HUES6 (cell line): ENCODE measurements around the gene SRP9.
"Not testable (repeated sequence)": the region's sequence is repeated elsewhere in the genome, so short reads cannot be mapped to it uniquely, and the experiment has no call there.

Experiments
- H3K27ac ChIP-seq: 2 replicates; pipeline ENCODE4 v1.7.0; 2013; ENCODE audit warnings: low read depth, mild to moderate bottlenecking, low read length, inconsistent platforms
- H3K27me3 ChIP-seq: 2 replicates; pipeline ENCODE4 v1.6.1; 2013; ENCODE audit warnings: low read length; ENCODE audit not compliant: control insufficient read depth, insufficient read depth
- H3K36me3 ChIP-seq: 2 replicates; pipeline ENCODE4 v1.6.1; 2013; ENCODE audit warnings: low read length; ENCODE audit not compliant: control insufficient read depth, insufficient read depth
- H3K4me1 ChIP-seq: 2 replicates; pipeline ENCODE4 v1.6.1; 2013; ENCODE audit warnings: low read length; ENCODE audit not compliant: control insufficient read depth, insufficient read depth
- H3K4me3 ChIP-seq: 2 replicates; pipeline ENCODE4 v1.5.1; 2013; ENCODE audit warnings: low read depth, low read length
- H3K9ac ChIP-seq: one replicate; pipeline ENCODE4 v1.6.1; 2013; ENCODE audit warnings: mild to moderate bottlenecking, low read length
- H3K9me3 ChIP-seq: 2 replicates; pipeline ENCODE4 v1.6.1; 2013; ENCODE audit warnings: low read depth, low read length; ENCODE audit not compliant: control insufficient read depth, insufficient read depth

SRP9 gene

DNA sequence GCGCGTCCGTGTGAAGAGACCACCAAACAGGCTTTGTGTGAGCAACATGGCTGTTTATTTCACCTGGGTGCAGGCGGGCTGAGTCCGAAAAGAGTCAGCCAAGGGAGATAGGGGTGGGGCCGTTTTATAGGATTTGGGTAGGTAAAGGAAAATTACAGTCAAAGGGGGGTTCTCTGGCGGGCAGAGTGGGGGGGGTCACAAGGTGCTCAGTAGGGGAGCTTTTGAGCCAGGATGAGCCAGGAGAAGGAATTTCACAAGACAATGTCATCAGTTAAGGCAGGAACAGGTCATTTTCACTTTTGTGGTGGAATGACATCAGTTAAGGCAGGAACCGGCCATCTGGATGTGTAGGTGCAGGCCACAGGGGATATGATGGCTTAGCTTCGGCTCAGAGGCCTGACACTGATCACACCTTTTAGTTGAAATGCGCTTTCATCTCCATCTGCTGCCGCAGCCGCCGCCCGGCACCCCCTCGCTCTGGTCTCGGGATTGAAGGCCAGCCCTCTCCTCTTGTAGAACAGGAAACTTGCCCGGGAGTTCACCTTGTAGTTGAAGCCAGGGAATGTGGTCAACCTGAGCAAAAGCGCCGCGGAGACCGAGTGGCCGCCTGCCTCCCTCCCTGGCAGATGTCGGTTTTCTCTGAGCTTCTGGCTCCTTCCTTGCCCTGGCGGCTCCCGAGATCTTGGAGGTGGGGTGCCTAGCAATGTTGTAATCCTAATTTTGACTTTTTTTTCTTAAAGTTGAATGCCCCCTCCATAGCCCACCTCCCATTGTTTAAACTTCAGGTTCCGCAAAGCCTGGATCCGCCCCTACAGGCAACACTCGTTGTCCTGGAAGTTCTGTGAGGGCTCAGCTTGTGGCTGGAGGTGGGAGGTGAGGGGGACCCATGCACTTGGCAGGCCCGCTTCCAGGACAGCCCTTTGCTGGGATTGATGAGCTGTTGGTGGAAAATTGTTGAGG lies 33.2 kb downstream of the SRP9 start:
- H3K36me3 ChIP-seq, H3K27me3 ChIP-seq, H3K9me3 ChIP-seq: not testable (repeated sequence)
- Histone ChIP-seq H3K4me1 (peaks cover 34% of the 10 kb centered on the region), H3K4me3 (peak overlapping the region; percentile 75), H3K27ac (peak overlapping the region; percentile 60; the same call in 1 of the 2 replicates), H3K9ac (peak overlapping the region; percentile 86)

DNA sequence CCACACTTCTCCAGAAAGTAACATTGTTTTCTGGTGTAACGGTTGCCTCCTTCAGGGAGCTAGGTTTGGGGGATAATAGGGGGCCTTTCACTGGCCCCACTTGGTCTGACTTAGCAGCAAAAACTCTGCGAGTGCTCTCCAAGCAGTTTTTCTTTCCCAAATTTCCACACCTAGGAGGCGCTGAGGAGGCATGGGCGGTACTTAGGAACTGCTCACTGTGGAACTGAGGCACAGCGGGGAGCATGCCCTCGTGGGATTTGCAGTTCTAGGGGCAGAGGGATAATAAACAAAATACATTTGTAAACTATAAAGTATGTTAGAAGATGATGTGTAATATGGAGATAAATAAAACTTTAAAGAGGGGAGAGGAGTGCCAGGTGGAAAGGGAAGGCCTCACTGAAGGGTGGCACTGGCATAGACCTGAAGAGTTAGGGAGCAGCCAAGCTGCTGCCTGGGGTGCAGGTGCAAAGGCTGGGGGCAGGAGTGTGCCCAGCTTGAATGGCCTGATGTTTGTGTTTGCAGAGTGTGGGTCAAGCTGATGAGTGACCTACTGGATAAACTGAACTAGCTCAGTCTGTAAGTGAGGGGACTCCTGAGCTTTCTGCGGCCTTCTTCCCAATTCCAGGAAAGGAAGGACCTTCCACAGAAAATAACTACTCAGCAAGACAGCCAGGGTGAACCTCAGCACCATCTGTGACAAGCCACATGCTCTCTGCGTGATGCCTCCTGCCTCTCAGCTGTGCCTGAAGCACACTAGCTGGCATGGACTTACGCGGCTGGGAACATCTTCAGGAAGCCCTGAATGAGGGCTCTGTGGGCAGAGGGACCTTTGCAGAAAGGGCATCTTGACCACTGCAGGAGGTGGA lies 34.2 kb downstream of the SRP9 start:
- Histone ChIP-seq H3K27ac (peak overlapping the region; percentile 60; the same call in 1 of the 2 replicates), H3K4me3 (peak overlapping the region; percentile 75), H3K9ac (peak overlapping the region; percentile 82)

DNA sequence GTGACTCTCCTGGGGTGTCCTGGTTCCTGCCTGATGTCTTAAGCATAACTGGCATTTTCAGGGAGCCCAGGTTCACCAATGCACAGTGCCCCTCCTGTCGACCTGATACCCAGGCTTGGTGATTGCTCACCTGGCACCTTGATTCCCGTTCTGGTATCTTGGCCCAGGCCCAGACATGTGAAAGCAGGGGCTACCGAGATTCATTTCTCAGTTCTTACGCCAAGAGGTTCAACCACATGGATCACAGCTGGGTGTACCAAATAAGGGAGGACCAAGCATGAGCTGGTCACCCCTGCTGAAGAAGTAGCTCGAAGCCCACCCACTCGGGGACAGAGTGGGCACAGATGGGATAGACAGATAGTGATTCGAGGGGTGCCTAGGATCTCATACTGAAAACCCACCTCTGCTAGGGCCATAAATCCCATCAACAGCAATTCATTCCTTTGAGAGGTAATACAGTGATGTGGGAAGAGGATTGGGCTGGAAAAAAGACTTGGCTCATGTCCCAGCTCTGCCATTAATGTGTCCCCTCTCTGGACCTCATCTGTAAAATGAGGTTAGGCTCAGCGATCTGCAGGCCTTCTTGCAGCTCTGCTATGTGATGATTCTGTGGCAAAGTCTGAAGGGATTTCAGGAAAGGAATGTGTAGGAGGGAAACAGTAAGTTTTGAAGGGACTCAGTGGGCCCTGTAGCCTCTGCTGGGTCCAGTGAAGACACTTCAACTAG lies 35.0 kb downstream of the SRP9 start:
- H3K4me3 ChIP-seq: no peak overlapping the region
- H3K27ac ChIP-seq: no peak overlapping the region

More for the DNA sequence above, 34.2 kb downstream of the SRP9 start:
- H3K9me3 ChIP-seq: no peaks in the 10 kb centered on the region
- H3K27me3 ChIP-seq: no peaks in the 10 kb centered on the region
- H3K4me1 ChIP-seq: peaks cover 40% of the 10 kb centered on the region
- H3K36me3 ChIP-seq: peaks cover 7% of the 10 kb centered on the region; the same call in 1 of the 2 replicates

DNA sequence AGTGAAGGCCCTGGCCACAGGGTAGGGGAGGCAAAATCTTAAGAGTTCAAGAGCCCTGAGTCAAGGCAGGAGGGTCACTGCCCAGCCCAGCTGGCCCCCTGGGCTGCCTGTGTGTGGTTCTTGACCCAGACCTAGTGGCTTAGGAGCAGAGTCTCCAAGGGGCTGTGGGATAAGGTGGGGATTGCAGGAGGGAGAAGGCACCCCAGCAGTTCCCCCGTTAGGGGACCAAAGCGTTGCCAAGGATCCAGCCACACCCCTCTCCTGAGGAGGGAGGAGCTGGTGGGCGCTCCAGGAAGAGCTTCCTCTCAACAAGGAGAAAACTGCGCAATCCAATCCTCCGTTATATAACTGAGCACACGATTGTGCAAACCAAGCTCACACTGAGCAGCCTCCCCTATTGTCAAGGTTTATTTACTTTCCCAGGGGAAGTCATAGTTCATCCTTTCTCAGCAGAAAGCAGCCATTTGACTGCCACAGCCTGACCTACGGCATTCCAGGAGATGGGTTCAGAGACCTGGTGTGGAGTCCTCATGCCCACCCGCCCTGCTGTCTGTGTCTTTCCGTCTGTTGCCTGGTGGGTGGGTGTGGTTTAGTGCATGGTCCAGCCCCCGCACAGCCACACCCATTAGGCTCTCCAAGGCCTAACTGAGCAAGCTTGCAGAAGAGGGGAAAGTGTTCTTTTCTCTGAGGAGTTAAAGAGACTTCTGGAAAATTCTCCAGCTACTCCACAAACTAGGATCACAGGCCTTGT lies 35.8 kb downstream of the SRP9 start:
- Histone ChIP-seq H3K4me3 (no peak overlapping the region), H3K9me3 (no peaks in the 10 kb centered on the region), H3K9ac (peak overlapping the region; percentile 16), H3K27me3 (no peaks in the 10 kb centered on the region), H3K4me1 (peaks cover 56% of the 10 kb centered on the region), H3K27ac (no peak overlapping the region), H3K36me3 (peaks cover 7% of the 10 kb centered on the region; the same call in 1 of the 2 replicates)

More for the DNA sequence above, 35.0 kb downstream of the SRP9 start:
- Histone ChIP-seq H3K4me1 (peaks cover 48% of the 10 kb centered on the region), H3K36me3 (peaks cover 7% of the 10 kb centered on the region; the same call in 1 of the 2 replicates), H3K9me3 (no peaks in the 10 kb centered on the region), H3K27me3 (no peaks in the 10 kb centered on the region), H3K9ac (peak overlapping the region; percentile 16)

DNA sequence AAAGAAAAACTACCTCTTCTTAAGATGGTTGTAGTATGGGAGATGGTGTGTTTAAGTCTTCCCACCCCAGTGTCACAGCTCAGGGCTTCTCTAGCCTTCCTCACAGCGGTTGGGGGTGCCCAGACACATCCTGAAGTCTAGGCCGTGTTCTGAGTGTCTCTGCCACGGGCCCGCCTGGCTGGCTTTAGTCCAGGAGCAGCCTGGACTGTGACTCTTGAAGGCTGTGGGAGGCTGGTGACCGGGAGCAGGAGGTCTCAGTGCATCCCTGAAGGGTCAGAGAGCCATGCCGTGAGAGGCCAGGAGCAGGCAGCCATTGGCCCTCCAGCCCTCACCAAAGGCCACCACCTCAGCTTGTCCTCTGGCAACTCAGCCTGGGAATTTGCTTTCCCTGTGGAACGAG lies 36.8 kb downstream of the SRP9 start:
- Histone ChIP-seq H3K27me3 (no peaks in the 10 kb centered on the region), H3K9me3 (no peaks in the 10 kb centered on the region), H3K4me1 (peaks cover 58% of the 10 kb centered on the region), H3K36me3 (peaks cover 7% of the 10 kb centered on the region; the same call in 1 of the 2 replicates), H3K9ac (no peak overlapping the region), H3K4me3 (no peak overlapping the region), H3K27ac (no peak overlapping the region)

DNA sequence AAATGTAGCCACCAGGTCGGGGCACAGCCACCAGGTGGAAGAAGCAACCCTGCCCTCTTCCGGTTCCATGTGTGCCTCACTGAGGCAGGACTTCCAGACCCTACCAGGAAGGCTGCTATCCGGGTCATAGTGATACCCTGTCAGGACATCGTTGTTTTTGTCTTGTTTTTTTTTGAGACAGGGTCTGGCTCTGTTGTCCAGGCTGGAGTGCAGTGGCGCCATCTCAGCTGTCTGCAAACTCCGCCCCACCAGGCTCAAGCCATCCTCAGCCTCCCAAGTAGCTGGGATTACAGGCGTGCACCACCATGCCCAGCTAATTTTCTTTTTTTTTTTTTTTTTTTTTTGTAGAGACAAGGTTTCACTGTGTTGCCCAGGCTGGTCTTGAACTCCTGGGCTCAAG lies 37.5 kb downstream of the SRP9 start:
- peaks cover 55% of the 10 kb centered on the region for H3K4me1 ChIP-seq
- not testable (repeated sequence) for H3K9me3 ChIP-seq, H3K27ac ChIP-seq, H3K36me3 ChIP-seq, H3K9ac ChIP-seq, H3K4me3 ChIP-seq, H3K27me3 ChIP-seq

DNA sequence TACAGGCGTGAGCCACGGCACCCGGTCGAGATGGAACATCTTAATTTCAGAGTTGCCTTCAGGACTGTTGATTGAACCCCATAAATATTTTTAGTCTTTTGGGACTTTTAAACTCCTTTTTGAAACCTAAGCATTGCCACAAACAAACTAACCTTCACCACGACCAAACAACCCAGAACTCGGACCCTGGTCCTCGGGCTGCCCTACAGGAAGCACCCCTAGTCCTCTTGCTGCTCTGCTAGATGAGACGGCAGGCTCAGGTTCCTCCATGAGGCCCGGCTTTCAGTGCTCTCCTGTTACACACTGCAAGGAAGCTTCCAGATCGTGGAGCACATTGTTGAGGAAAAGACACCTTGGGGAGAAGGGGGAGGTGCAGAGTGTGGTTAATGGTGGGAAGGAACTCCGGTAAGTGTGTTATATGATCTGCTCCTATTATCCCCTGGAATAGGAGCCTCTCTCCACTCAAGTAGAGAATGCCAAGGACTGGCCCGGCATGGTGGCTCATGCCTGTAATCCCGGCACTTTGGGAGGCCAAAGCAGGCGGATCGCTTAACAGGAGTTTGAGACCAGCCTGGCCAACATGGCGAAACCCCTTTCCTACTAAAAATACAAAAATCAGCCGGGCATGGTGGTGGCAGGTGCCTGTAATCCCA lies 38.0 kb downstream of the SRP9 start:
- Histone ChIP-seq H3K36me3 (peaks cover 7% of the 10 kb centered on the region; the same call in 1 of the 2 replicates), H3K4me3 (no peak overlapping the region), H3K9ac (no peak overlapping the region), H3K27me3 (no peaks in the 10 kb centered on the region), H3K4me1 (peaks cover 55% of the 10 kb centered on the region), H3K27ac (no peak overlapping the region), H3K9me3 (no peaks in the 10 kb centered on the region)

DNA sequence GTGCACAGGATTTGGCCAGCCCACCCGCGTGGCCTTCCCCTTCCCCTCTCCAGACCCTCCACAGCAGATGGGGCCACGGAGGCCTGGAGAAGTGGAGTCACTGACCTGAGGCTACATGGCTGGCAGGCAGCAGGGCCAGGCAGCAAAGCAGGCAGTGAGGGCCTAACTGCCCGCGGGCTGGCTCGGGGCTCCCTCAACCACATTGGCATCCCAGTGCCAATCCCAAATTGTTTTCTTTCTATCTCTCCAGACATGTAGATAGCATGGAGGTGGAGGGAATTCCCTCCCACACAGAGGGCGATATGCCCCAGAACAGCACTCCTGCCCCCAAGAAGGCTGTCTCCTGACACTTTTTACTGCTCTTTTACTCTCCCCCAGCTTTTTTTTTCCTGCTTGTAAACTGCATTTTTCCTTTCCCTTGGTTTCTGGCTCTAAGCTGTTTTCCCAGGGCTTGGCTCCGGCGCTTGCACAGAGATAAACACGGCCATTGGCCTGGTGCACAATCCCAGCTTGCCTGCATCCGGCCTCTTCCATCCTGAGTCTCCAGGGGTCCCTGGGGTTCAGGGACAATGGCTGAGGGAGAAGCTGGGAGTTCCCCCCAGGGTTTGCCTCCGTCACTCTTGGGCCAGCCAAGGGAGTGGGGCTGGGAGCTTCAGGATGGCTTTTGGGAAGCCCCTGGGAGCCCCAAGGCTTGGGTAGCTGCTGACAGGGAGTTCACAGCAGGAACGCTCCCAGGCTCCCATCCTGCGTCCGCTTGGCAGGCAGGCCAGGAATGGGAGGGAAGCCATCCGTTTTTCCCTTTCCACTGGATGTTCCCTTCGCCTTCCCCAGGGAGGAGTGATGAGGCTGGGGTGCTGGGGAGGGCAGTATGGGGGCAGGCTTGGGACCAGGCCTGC lies 39.3 kb downstream of the SRP9 start:
- Histone ChIP-seq H3K36me3 (peaks cover 7% of the 10 kb centered on the region; the same call in 1 of the 2 replicates), H3K27ac (peak overlapping the region; percentile 69), H3K9me3 (no peaks in the 10 kb centered on the region), H3K4me1 (peaks cover 44% of the 10 kb centered on the region), H3K27me3 (no peaks in the 10 kb centered on the region), H3K4me3 (no peak overlapping the region), H3K9ac (peak overlapping the region; percentile 63)

DNA sequence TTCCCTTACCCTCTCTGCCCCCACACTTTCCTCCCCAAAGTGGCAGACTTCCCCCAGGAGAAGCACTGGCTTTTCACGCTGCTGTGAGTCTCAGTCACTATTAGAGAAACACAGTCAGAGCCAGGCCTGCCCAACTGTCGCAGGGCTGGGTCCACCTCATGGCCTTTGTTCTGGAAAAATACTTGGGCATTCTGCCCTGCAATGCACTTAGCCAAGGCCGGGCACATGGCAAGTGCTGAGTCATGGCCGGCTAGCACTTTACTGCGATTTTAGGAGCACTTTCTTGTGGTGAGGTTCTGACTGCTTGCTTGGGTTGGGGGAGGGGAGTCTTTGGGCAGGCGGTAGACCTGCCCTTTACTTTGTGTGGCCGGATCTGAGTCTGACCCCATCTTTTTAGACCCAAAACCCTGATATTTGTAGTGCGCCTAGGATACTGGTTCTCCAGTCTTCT lies 40.0 kb downstream of the SRP9 start:
- Histone ChIP-seq H3K36me3 (peaks cover 4% of the 10 kb centered on the region; the same call in 1 of the 2 replicates), H3K4me3 (no peak overlapping the region), H3K4me1 (peaks cover 41% of the 10 kb centered on the region), H3K9ac (peak overlapping the region; percentile 63), H3K9me3 (no peaks in the 10 kb centered on the region), H3K27ac (peak overlapping the region; percentile 69), H3K27me3 (no peaks in the 10 kb centered on the region)
